HG03060 (cell line): ENCODE results near the gene PARP11.
"Not testable (repeated sequence)": the region's sequence is repeated elsewhere in the genome, so short reads cannot be mapped to it uniquely, and the experiment has no call there.

Source experiments
- ATAC-seq: cut with Tn5 transposase; IDR thresholded peaks from one replicate; pipeline ENCODE4 v1.9.1; 2021; ENCODE audit warnings: low read depth, moderate number of reproducible peaks; ENCODE audit not compliant: unreplicated experiment

PARP11 gene

DNA sequence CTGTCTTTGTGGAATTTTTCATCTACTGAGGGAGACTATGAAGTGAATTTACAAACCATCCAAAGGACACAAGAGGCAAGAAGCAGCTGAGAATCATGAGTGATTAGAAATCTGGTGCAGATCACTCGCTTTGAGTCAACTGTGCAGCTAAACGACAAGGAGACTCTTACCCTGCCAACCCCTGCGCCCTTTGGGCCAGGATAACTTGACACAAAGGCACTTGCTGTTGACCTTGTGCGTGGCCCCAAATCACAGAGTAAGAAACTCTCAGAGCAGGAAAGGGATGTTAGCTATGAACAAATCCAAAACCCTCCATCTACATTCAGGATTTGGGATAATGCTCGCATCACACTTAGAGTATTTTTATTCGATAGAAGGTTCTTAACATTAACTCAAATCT lies 11.5 kb upstream of the PARP11 start:
- ATAC-seq: no peak

DNA sequence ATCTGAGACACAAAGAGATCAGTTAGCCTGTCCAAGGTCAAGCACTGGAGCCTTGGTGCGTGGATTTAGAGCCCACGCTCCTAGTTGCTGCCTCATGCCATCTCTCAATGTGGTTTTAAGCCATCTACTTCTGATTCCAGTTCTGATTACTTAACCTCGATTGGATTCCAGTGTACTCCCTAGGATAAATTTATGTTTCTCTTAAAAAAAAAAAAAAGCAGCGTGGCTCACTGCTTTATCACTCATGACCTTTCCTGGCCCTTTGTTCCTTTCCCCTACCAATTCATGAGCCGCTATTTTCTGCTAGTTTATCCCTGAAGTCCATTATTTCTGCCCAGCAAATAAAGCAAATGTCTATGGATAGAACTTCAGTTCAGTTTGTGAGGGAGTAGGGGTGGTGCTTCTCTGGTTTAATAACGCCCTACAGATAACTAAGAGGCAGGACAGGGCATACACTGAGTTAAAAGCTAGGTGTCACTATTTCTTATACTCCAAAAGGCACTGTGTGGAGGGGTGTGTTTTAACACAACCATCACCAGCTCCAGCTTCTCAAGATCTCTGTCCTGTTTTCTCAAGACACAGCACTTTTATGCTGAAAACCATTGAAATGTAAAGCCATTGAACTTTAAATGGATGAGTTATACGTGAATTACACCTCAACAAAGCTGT lies 9.8 kb upstream of the PARP11 start:
- ATAC-seq: no peak

DNA sequence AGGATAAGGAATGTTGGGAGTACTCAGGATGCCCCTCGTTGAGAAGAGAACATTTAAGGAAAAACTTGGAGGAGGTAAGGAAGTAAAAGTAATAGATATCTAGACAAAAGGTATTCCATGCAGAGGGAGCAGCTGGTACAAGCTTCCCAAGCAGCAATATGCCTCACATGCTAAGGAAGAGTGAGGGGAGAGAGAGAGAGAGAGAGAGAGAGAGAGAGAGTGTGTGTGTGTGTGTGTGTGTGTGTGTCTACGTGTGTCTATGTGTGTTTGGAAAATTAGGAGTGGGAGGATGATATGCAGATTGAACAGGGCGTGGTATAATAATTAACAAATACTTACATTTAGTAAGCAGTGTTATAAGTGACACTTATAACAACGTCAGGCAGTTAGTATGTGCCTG lies 9.2 kb upstream of the PARP11 start:
- ATAC-seq: no peak

DNA sequence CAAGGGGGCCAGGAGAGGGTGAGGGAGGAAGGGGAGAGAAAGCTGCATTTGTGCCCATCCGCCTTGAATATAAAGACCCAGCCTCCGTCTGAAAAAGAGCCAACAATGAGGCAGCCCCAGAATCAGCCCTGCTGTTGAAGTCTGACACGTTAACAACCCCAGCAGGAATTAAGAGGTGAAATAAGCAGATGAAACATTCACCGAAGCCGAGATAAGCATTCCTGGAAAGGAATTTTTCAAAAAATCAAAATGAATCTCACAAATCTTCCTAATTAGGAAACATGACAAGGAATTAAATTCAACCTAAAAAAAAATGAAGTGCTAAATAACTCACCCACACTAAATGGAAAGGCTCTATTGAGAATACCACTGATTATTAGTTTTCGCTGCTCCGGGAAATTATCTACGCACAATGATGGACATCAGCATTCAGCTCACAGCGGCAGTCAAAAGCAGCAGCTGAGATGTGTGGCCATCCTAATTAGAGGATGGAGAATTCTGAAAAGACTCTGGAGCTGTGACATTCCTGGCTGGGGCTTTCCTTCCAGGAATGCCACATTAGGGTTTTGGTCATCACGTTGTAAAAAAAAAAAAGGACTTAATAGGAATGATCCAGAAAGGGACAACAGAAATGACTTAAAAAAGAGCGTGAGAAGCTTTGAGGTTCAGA lies 8.2 kb upstream of the PARP11 start:
- ATAC-seq: no peak

DNA sequence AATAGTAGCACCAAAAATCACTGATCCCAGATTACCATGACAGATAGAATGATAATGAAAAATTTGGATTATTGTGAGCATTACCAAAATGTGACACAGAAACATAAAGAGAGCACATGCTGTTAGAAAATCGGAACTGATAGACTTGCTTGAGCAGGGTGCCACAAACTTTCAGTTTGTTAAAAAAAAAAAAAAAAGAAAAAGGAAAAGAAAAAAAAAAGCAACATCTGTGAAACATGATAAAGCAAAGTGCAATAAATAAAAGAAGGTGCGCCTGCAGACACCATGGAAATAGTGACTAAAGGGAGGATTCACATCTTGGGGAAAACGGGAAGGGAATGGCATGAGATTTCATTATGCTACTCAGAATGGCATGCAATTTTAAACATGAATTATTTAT lies 6.6 kb upstream of the PARP11 start:
- ATAC-seq: no peak

DNA sequence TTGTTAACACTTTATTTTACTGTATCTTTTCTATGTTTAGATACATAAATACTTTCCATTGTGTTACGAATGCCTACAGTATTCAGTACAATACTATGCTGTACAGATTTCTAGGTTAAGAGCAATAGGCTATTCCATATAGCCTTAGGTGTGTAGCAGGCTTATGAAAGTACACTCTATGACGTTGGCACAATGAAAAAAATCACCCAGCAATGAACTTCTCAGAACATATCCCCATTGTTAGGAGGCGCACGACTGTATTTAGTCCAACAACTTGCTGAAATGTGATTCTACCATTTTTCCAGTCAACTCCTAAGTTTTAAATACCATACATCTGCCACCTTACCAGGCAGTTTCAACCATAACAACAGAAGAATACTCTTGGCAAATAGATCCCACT lies 1.8 kb downstream of the PARP11 start:
- ATAC-seq: no peak

DNA sequence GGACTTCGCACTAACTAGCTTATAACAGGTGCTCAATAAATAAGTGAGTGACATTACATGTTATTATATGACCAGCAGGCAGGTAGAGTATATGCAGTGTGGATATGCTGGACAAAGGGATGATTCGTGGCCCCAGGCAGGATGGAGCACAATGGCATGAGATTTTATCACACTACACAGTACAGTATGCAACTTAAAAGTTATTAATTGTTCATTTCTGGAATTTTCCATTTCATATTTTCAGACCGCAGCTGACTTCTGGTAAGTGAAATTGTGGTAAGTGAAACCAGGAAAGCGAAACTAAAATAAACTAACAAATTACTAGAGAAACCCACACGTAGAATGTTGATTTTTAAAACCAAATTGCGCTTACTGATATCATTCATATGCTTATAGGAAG lies 3.3 kb downstream of the PARP11 start:
- no peak for ATAC-seq

DNA sequence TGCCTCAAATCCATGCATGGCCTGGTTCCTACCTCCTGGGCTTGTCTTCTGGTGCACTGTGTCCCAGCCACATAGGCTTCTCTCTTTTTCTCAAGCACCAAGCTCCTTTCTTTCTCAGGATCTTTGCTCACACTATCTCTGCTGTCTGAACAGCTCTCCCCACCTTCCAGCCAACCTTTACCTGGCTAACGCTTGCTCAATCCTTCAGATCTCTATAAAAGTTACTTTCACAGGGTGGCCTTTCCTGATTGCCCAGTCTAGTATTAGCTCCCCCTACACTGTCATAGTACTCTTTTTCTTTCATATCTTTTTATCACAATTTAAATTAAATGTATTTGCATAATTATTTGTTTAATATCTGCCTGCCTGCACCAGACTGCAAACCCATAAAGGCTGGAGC lies 3.8 kb downstream of the PARP11 start:
- ATAC-seq: no peak

DNA sequence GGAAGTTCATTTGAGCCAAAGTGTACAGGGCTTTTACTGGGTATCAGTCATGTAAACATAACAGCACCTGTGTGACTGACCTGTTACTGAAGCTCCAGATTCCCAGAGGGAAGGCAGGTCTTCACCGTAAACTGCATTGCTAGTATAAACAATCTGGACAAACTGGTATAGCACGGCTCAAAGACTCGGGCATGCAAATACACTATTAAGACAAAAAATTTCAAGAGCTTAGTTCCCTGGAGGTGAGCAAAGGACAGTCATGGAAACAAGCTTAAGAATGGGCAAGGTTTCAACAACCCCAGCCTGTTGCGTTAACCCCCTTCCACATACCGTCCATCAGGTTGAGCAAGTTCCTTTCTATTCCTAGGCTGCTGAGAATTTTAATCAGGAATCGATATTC lies 9.4 kb downstream of the PARP11 start:
- ATAC-seq: no peak

DNA sequence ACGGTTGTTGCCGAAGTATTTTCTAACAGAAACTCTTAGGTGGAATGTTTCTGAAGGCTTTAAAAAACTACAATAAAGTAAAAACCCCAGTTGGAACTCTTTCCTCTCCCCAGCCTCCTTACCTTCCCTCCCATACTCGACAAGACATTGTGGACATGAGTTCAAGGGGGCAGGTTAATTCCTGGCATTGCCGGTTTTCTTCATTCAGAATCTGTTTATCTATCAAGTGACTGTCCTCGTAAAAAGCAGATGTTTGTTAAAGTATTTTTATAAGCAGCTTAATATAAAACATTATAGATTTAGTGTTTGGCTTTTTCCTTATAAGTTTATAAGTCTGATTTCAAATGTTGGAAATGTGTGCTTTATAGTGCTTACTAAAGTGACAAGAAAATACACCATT lies 30.7 kb downstream of the PARP11 start:
- no peak for ATAC-seq

DNA sequence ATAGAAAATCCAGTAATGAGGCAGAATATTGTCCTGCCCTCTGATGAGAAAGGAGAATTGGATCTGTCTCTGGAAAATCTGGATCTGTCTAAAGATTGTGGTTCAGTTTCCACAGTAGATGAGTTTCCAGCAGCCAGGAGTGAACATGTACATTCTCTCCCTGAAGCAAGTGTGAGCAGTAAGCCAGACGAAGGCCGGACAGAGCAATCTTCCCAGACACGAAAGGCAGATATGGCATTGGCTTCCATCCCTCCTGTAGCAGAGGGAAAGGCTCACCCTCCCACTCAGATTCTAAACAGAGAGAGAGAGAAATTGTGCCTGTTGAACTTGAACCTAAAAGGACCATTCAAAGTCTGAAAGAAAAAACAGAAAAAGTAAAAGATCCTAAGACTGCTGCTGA lies 31.4 kb downstream of the PARP11 start:
- ATAC-seq: no peak

DNA sequence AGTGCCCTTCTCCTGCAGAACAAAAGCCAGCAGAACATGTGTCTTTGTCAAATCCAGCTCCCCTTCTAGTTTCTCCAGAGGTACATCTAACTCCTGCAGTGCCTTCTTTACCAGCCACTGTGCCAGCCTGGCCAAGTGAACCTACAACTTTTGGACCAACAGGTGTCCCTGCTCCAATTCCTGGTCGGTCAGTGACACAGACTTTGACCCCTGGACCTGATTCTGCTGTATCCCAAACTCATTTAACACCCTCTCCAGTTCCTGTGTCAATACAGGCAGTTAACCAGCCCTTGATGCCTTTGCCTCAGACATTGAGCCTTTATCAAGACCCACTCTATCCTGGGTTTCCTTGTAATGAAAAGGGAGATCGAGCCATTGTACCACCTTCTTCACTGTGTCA lies 32.4 kb downstream of the PARP11 start:
- not testable (repeated sequence) for ATAC-seq

DNA sequence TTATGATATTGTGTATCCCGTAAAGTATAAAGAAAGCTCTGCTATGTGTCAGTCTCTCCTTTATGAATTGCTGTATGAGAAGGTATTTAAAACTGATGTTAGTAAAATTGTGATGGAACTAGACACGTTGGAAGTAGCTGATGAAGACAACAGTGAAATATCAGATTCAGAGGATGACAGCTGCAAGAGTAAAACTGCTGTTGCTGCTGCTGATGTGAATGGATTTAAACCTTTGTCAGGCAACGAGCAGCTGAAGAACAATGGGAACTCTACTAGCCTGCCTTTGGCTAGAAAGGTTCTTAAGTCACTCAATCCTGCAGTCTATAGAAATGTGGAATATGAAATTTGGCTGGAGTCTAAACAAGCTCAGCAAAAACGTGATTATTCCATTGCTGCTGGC lies 33.5 kb downstream of the PARP11 start:
- ATAC-seq: not testable (repeated sequence)

DNA sequence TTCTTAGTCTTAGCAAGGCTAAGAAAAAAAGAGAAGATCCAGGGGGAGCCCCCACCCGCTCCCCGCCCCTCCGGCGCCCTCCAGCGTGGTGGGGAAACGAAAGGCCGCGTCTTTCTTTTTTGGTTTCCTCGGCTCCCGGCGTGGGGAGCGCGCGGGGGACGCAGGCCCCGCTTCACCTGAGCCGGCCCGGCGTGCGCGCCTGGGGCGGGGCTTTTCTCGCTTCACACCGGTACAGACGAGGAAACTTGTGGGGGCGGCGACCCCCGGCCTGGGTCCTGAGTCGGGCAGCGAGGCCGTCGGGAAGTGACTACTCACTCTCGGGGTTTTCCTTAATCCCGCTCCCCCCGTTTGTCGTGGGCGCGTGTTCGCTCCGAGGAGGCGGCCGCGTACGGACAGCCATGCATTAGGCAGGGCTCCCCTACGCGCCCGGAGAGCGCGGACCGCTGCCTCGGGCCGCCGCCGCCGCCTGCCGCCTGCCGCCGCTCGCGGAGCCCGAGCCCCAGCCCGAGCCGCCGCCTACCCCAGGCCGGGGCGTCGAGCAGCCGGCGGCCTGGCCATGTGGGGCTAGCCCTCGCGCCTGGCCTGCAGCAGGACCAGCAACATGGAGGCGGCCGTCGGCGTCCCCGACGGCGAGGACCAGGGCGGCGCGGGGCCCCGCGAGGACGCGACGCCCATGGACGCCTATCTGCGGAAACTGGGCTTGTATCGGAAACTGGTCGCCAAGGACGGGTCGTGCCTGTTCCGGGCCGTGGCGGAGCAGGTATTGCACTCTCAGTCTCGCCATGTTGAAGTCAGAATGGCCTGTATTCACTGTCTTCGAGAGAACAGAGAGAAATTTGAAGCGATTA lies 34.3 kb downstream of the PARP11 start:
- ATAC-seq: not testable (repeated sequence)

DNA sequence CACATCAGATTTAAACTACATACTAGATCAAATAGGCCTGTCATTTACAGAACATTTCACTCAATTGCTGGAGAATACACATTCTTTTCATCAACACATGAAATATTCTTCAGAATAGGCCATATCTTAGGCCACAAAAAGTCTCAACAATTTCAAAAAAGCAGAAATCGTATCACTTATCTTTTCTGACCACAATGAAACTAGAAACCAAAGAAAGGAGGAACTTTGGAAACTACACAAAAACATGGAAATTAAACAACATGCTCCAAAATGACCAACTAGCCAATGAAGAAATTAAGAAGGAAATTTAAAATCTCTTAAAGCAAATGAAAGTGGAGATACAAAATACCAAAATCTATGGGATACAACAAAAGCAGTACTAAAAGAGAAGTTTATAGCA lies 35.1 kb downstream of the PARP11 start:
- ATAC-seq: no peak

DNA sequence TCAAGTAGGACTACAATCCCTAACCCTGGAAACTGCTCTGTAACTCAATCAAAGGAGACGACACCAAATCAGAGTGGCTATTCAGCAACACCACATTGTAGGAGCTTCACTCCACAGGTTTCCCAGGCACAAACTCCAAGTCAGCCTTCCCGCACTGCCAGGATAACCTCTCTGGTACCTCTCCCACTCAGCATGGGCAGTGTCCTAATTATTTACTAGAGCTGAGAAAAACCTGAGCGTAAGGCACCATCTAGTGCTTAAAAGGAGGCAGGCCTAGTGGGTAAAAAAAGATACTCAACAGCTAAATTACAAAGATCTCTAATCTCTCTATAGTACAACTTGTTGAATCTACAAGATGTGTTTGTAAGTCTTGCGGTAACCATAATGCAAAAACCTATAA lies 36.1 kb downstream of the PARP11 start:
- ATAC-seq: no peak

DNA sequence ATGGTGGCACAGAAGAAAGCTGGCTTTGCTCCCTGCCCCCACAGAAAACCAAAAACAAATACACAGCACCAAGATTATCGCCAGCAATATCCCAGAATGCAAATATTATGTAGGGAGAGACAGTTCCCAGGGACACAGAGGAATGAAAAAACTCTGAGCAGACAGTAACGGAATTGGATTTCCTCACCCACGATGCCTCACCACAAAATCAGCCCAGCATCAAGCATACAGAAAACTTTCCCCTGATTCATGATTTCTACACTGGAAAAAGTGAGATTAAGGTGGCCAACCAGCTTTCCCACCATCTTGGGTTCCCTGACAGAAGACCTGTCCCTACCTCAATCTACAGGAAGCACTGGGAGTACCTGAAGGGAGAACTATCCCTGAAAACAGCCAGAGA lies 36.6 kb downstream of the PARP11 start:
- no peak for ATAC-seq

DNA sequence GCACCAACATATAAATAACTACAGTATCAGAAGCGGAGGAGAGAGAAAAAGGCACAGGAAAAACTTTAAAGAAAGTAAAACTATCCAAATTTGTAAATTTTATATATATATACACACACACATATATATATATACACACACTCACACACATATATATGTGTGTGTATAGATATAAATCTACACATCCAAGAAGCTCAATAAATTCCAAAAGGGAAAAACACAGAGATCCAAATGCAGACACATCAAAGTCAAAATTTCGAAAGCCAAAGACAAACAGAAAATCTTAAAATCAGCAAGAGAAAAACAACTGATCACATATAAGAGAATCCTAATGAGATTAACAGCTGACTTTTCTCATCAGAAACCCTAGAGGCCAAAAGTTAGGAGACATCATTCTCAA lies 37.3 kb downstream of the PARP11 start:
- ATAC-seq: no peak

DNA sequence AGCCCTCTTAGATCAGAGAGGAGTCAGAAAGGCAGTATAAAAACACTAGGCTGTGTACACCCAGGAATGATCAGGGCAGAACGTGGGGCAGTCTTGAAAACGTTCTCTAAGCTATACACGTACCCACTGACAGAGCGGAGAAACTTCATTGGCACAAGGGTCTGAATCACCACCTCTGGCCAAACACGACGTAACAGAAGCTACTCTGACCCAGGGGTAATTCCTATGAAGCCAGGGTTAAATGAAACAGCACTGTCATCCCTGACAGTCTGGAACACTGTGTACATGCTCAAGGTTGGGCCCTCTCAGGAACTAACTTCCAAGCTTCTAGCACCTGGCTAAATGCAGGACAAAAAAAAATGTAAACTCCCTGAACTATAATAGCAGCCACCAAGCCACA lies 38.4 kb downstream of the PARP11 start:
- no peak for ATAC-seq

DNA sequence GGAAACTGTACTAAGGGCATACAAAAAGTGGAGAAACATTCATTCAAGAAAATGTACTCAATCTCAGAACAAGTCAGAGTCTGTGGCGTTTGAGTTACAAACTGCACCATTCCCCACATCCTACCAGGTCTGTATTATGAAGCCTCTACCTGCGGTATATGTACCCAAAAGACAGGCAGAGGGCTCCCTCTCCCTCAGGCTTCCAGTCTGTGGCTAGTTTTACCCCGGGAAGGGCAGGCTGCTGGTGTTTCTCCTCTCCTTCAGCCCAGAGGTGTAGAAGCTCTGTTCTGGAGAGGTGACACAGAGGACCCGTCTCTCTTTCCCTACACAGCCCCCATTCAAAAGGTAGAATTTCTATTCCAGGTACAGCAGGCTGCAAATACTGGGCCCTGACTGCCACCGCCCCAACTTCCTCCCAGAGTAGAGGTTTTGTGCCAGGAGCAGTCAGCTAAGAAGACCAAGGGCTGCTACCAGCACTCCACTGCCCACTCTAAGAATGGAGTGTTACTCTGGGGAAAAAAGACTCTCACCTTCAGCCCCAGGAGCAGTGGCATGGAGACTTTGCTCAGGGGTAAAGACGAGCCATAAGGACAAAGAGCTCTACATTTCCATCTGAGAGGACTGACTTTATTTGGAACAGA lies 39.4 kb downstream of the PARP11 start:
- ATAC-seq: no peak

DNA sequence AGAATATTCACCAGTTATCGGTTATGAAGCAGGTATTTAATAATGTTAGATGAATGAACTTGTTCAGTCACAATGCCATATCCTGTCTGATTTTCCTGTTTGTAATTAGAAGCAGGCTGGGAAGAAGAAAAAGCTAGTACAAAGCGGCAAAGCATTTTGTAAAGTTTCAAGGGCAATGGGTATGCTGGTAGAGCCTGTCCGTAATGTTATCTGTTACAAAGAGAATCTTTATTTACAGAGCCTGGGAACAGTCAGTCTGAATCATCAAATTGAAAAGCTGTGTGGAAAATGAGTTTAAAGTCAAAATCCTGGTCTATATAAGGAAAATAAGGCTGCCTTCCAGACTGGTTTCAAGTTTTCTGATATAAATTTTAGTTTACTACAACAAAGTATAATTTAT lies 40.5 kb downstream of the PARP11 start:
- ATAC-seq: no peak
